ACC112 (cell line): ENCODE measurements around the gene VSIR.

ENCODE experiments used
- H2AFZ ChIP-seq: fragments of 200-600 bp; sonication (generic); one replicate; pipeline ENCODE4 v1.6.0; 2017; ENCODE audit warnings: antibody characterized with exemption, low read length; ENCODE audit not compliant: unreplicated experiment
- H3K27ac ChIP-seq: fragments of 200-600 bp; sonication (generic); 2 replicates; pipeline ENCODE4 v1.5.1; 2014; ENCODE audit warnings: low read depth, mild to moderate bottlenecking, antibody characterized with exemption, low read length, moderate library complexity
- H3K27me3 ChIP-seq: fragments of 200-600 bp; sonication (generic); 2 replicates; pipeline ENCODE4 v1.6.1; 2014; ENCODE audit warnings: mild to moderate bottlenecking, antibody characterized with exemption, low read length, moderate library complexity, mixed read lengths; ENCODE audit not compliant: insufficient read depth
- H3K36me3 ChIP-seq: fragments of 200-600 bp; sonication (generic); 2 replicates; pipeline ENCODE4 v1.6.1; 2016; ENCODE audit warnings: mild to moderate bottlenecking, antibody characterized with exemption, low read length, moderate library complexity, mixed read lengths; ENCODE audit not compliant: insufficient read depth
- H3K4me1 ChIP-seq: fragments of 200-600 bp; sonication (generic); one replicate; pipeline ENCODE4 v1.6.1; 2016; ENCODE audit warnings: low read length, mixed read lengths; ENCODE audit not compliant: insufficient read depth, unreplicated experiment, control insufficient read depth
- H3K4me3 ChIP-seq: fragments of 200-600 bp; sonication (generic); 2 replicates; pipeline ENCODE4 v1.5.1; 2014; ENCODE audit warnings: mild to moderate bottlenecking, low read depth, low read length
- H3K79me2 ChIP-seq: fragments of 200-600 bp; sonication (generic); one replicate; pipeline ENCODE4 v1.6.0; 2016; ENCODE audit warnings: low read length; ENCODE audit not compliant: control insufficient read depth, unreplicated experiment, insufficient read depth

The VSIR gene

DNA sequence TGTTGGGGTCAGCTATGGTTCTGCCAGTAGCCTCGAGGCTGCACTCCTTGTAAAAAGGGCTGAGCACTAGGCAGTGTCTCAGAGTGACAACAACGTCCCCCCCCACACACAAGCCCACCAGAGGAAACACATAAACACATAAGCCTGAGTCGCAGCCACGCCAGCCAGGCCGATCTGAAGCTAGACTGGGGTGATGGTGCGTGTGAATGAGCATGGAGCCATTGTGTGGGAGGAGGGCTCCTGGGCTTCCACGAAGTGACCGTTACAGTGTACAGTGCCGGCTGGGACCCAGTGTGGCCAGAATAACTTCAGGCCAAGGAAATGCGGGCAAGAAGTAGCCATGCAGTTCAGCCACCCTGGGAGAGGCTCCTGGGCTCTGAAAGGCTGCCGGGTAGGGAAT, 50.0 kb downstream of the VSIR start:
- Histone ChIP-seq H2AFZ (no peak overlapping the region), H3K4me1 (peaks cover 17% of the 10 kb centered on the region), H3K36me3 (no peaks in the 10 kb centered on the region), H3K79me2 (no peaks in the 10 kb centered on the region), H3K27ac (no peak overlapping the region), H3K4me3 (no peak overlapping the region), H3K27me3 (no peaks in the 10 kb centered on the region)

DNA sequence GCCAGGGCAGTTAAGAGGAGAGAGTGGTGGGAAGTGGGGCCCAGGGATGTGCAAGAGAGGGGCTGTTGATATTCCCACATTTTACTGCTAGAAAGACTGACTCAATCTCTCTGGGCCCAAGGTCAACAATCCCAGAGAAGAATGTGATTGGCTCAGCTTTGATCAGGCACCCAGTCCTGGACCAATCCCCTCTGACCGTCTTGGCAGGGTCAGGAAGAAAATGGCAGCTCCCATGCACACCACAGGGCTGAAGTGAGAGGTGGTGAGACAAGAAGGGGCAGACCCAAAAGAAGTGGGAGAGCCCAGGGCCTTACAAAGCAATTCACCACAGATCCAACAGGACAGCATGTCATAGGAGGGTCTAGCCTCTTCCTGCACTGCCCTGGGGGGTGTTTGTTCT, 50.5 kb downstream of the VSIR start:
- no peak overlapping the region for H3K4me3 ChIP-seq
- H3K79me2 ChIP-seq, result no peaks in the 10 kb centered on the region
- no peaks in the 10 kb centered on the region for H3K36me3 ChIP-seq
- no peak overlapping the region for H3K27ac ChIP-seq
- no peak overlapping the region for H2AFZ ChIP-seq
- peaks cover 13% of the 10 kb centered on the region for H3K4me1 ChIP-seq
- H3K27me3 ChIP-seq, result no peaks in the 10 kb centered on the region

DNA sequence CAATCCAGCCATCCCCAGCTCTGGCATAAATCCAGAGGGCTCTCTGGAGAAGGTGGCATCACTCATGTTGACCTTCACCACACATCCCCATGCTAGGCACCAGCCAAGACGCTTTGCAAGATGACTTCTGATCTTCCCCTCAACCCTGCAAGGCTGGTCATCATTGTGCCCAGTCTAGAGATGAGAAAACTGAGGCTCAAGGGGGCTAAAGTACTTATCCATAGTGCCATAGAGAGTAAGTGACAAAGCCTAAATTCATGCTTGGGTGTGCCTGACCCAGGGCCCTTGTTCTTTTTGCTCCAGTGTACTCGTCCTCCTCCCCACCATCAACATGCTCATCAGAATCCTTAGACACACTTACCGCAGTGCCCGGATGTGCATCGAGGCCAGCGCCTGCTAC, 52.0 kb downstream of the VSIR start:
- no peaks in the 10 kb centered on the region for H3K36me3 ChIP-seq
- H3K27me3 ChIP-seq, result no peaks in the 10 kb centered on the region
- no peaks in the 10 kb centered on the region for H3K79me2 ChIP-seq
- H3K4me3 ChIP-seq, result no peak overlapping the region
- peaks cover 7% of the 10 kb centered on the region for H3K4me1 ChIP-seq
- H3K27ac ChIP-seq, result no peak overlapping the region
- H2AFZ ChIP-seq, result no peak overlapping the region

GRCh38 chr10:71720288-71720687, 53.0 kb downstream of the VSIR start:
- no peak overlapping the region for H3K4me3 ChIP-seq
- H2AFZ ChIP-seq, result no peak overlapping the region
- no peaks in the 10 kb centered on the region for H3K27me3 ChIP-seq
- no peaks in the 10 kb centered on the region for H3K79me2 ChIP-seq
- no peaks in the 10 kb centered on the region for H3K36me3 ChIP-seq
- no peak overlapping the region for H3K27ac ChIP-seq
- H3K4me1 ChIP-seq, result no peaks in the 10 kb centered on the region

DNA sequence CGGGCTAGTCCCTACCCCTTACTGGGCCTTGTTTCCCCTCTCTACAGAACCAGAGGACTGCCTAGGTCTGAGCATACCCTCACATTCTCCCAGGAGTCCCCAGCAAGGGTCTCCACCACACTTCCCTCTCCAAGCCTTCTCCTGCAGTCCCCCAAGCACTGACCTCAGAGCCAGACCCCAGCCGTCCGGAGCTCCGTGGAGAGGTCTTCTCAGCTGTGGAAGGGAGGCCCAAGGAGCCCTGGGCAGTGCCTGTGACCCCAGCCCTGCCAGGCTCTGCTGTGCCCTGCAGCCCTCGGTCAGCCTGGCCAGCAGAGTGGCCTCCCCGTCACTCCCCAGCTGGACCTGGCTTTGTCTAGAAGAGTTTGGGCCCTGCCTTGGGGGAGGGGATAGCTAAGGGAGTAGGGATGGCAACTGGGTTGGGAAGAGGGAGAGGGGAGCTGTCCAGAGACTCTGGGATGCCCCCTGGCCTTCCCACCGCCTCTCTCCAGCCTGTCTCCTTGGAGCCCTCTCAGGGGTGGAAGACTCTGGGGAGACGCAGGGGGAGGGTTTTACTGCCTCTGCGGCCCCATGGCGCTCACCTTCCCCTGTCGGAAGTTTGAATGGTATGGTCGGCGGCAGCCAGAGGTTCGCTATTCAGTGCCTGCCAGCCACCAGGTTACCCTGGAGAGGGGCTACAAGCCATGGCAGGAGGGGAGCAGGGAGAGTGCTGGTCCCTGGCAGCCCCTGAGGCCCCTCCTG, 53.7 kb downstream of the VSIR start, which contains the start of gene C10orf105:
Gene C10orf105, minus strand, starts transcription at position 315 of the 738 bp plus-strand sequence. CDS start 3,441 bp downstream, outside the sequence.
- Histone ChIP-seq H2AFZ (no peak within 1 kb of the TSS), H3K79me2 (no peaks in the 10 kb centered on the region), H3K27ac (no peak within 1 kb of the TSS), H3K4me3 (no peak within 1 kb of the TSS), H3K4me1 (peaks cover 3% of the 10 kb centered on the region), H3K36me3 (no peaks in the 10 kb centered on the region), H3K27me3 (no peaks in the 10 kb centered on the region)

DNA sequence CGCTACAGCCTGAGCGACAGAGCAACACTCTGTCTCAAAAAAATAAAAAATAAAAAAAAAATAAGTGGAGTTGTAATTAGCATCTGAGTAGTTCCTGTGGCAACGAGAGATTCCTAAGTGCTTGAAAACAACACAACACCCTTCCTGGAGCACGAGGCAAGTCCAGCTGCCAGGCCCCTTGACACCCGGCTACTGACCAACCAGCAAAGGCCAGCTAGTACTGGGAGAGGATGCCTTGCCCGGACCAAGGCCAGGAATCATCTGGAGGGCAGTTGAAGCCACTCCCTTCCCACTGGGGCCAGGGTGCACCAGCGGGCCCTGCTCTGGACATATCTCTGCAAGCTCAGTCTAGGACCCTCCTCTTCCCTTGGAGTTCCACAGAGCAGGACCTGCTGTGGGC, 54.3 kb downstream of the VSIR start:
- peaks cover 8% of the 10 kb centered on the region for H3K4me1 ChIP-seq
- H3K36me3 ChIP-seq, result no peaks in the 10 kb centered on the region
- H3K4me3 ChIP-seq, result no peak overlapping the region
- H2AFZ ChIP-seq, result no peak overlapping the region
- H3K27me3 ChIP-seq, result no peaks in the 10 kb centered on the region
- H3K27ac ChIP-seq, result no peak overlapping the region
- no peaks in the 10 kb centered on the region for H3K79me2 ChIP-seq

DNA sequence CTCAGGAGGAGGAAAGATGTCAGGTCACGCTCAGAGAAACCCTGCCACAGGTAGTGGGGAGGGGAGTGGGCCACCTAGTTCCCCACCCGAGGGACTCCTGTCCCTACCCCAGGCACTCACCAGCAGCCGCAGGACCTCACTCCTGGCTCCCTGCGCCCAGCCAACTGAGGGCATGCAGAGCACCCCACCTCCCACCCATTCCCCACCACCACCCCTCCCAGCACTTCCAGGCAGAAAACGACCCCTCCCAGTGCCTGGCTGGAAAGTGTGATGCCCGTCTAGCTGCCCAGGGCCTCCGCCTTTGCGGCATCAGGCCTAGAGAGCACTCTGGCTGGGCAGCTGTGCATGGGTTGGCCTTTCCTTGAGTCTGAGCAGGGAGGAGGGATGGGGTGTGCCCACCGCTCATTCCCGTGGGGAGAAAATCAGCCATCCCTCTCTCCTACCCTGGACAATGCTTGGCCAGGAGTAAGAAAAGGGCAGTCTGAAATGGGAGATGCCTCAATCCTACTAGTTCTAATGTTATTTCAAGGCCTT, 55.1 kb downstream of the VSIR start:
- Histone ChIP-seq H3K27me3 (no peaks in the 10 kb centered on the region), H2AFZ (no peak overlapping the region), H3K79me2 (no peaks in the 10 kb centered on the region), H3K4me3 (no peak overlapping the region), H3K36me3 (no peaks in the 10 kb centered on the region), H3K27ac (no peak overlapping the region), H3K4me1 (peaks cover 17% of the 10 kb centered on the region)

- Histone ChIP-seq H2AFZ (no peak overlapping the region), H3K4me3 (no peak overlapping the region), H3K27me3 (no peaks in the 10 kb centered on the region), H3K4me1 (peaks cover 23% of the 10 kb centered on the region), H3K79me2 (no peaks in the 10 kb centered on the region), H3K27ac (no peak overlapping the region), H3K36me3 (no peaks in the 10 kb centered on the region)
These were observed 55.8 kb downstream of the VSIR start for GRCh38 chr10:71717551-71717951.

GRCh38 chr10:71717056-71717455, 56.3 kb downstream of the VSIR start:
- H3K27ac ChIP-seq, result no peak overlapping the region
- H3K4me3 ChIP-seq, result no peak overlapping the region
- H3K36me3 ChIP-seq, result no peaks in the 10 kb centered on the region
- peaks cover 23% of the 10 kb centered on the region for H3K4me1 ChIP-seq
- no peaks in the 10 kb centered on the region for H3K79me2 ChIP-seq
- no peaks in the 10 kb centered on the region for H3K27me3 ChIP-seq
- no peak overlapping the region for H2AFZ ChIP-seq

- Histone ChIP-seq H3K27me3 (no peaks in the 10 kb centered on the region), H3K36me3 (no peaks in the 10 kb centered on the region), H3K4me1 (peaks cover 23% of the 10 kb centered on the region)
These were observed 56.9 kb downstream of the VSIR start for GRCh38 chr10:71716426-71716825.

DNA sequence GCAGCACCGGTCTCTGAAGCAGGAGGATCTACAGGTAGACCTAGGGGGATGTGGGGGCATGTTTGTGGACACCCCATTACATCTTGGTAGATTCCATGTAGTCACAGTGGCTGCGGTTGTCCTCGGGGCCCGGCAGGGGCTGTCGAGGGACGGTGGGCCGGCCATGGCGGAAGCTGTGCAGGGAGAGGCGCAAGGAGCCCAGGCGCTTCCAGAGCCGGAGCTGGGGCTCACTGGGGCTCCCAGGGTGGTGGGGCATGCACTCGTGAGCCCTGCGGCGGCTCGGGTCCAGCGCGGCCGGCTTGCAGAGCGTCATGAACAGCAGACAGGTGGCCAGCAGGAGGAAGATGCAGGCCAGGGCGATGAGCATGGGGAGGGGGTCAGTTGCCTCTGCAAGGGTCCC, 57.5 kb downstream of the VSIR start:
- peaks cover 23% of the 10 kb centered on the region for H3K4me1 ChIP-seq

More at GRCh38 chr10:71716426-71716825, 56.9 kb downstream of the VSIR start:
- H2AFZ ChIP-seq, result no peak overlapping the region
- no peaks in the 10 kb centered on the region for H3K79me2 ChIP-seq
- H3K27ac ChIP-seq, result no peak overlapping the region
- H3K4me3 ChIP-seq, result no peak overlapping the region

More for the DNA sequence above, 57.5 kb downstream of the VSIR start:
- no peaks in the 10 kb centered on the region for H3K27me3 ChIP-seq
- no peaks in the 10 kb centered on the region for H3K36me3 ChIP-seq
- no peak overlapping the region for H2AFZ ChIP-seq
- no peak overlapping the region for H3K27ac ChIP-seq
- no peaks in the 10 kb centered on the region for H3K79me2 ChIP-seq
- no peak overlapping the region for H3K4me3 ChIP-seq
